Measurements from ENCODE around the gene BPIFA1.
A peak's percentile ranks its signal among the peaks of the same experiment; 100 is the strongest.

Gene BPIFA1

GRCh38 chr20:33277471-33278441, 42.0 kb downstream of the BPIFA1 start:
- no peak for DNase-seq (ENCODE audit: low read depth in 2 of 2, low spot score in 1 of 2)

- DNase-seq (ENCODE audit: low read depth in 2 of 2, low spot score in 1 of 2), result no peak
These were observed 42.9 kb downstream of the BPIFA1 start for GRCh38 chr20:33278700-33279099.

- no peak for DNase-seq (ENCODE audit: low read depth in 2 of 2, low spot score in 1 of 2)
These were observed 43.6 kb downstream of the BPIFA1 start for GRCh38 chr20:33279261-33279910.

- DNase-seq (ENCODE audit: low read depth in 2 of 2, low spot score in 1 of 2), result no peak
These were observed 44.3 kb downstream of the BPIFA1 start for GRCh38 chr20:33280000-33280680.

- no peak for DNase-seq (ENCODE audit: low read depth in 2 of 2, low spot score in 1 of 2)
These were observed 45.0 kb downstream of the BPIFA1 start for GRCh38 chr20:33280775-33281174.

GRCh38 chr20:33281550-33282146, 45.9 kb downstream of the BPIFA1 start:
- no peak for DNase-seq (ENCODE audit: low read depth in 2 of 2, low spot score in 1 of 2)

GRCh38 chr20:33282196-33282934, 46.6 kb downstream of the BPIFA1 start:
- DNase-seq (ENCODE audit: low read depth in 2 of 2, low spot score in 1 of 2), result no peak

- DNase-seq (ENCODE audit: low read depth in 2 of 2, low spot score in 1 of 2), result no peak
These were observed 47.3 kb downstream of the BPIFA1 start, which contains the start of gene BPIFB1 for GRCh38 chr20:33282991-33283555. Gene BPIFB1 (plus strand): TSS chr20:33283214. CDS start chr20:33286074, 2,860 bp downstream.

GRCh38 chr20:33284284-33284683, 48.5 kb downstream of the BPIFA1 start:
- no peak for DNase-seq (ENCODE audit: low read depth in 2 of 2, low spot score in 1 of 2)

GRCh38 chr20:33284937-33285336, 49.1 kb downstream of the BPIFA1 start:
- DNase-seq (ENCODE audit: low read depth in 2 of 2, low spot score in 1 of 2), result no peak

- DNase-seq (ENCODE audit: low read depth in 2 of 2, low spot score in 1 of 2), result no peak
These were observed 50.2 kb downstream of the BPIFA1 start for GRCh38 chr20:33285861-33286495.

GRCh38 chr20:33287884-33288283, 52.1 kb downstream of the BPIFA1 start:
- DNase-seq (ENCODE audit: low read depth in 2 of 2, low spot score in 1 of 2), result no peak

GRCh38 chr20:33290852-33291251, 55.1 kb downstream of the BPIFA1 start:
- no peak for DNase-seq (ENCODE audit: low read depth in 2 of 2, low spot score in 1 of 2)

GRCh38 chr20:33291416-33291815, 55.6 kb downstream of the BPIFA1 start:
- DNase-seq (ENCODE audit: low read depth in 2 of 2, low spot score in 1 of 2), result no peak

- DNase-seq (ENCODE audit: low read depth in 2 of 2, low spot score in 1 of 2), result peak; percentile 21 to 43
These were observed 56.1 kb downstream of the BPIFA1 start for GRCh38 chr20:33291830-33292355.
